Endothelial cell of umbilical vein (primary cell): ENCODE data around the gene TMEM250.
A peak's percentile ranks its signal among the peaks of the same experiment; 100 is the strongest.

Source experiments
- CTCF ChIP-seq, 2 donors: IDR thresholded peaks; 1 replicate in 1 of 2; 2 replicates in 1 of 2; pipeline ENCODE4 v1.5.1; 2011; ENCODE audit warnings: low read length in 2 of 2, mild to moderate bottlenecking in 2 of 2, moderate library complexity in 2 of 2, control low read depth in 1 of 2, inconsistent platforms in 1 of 2, low read depth in 1 of 2; ENCODE audit not compliant: insufficient read depth in 1 of 2; ENCODE audit errors: extremely low read depth in 1 of 2
- EZH2 ChIP-seq: IDR thresholded peaks from 2 replicates; pipeline ENCODE4 v1.6.1; 2012; ENCODE audit warnings: borderline replicate concordance, low read depth, mild to moderate bottlenecking, moderate library complexity, low read length, inconsistent platforms; ENCODE audit not compliant: severe bottlenecking
- FOS ChIP-seq: IDR thresholded peaks from 2 replicates; pipeline ENCODE4 v1.6.1; 2011; ENCODE audit warnings: mild to moderate bottlenecking, low read length, moderate library complexity, borderline replicate concordance; ENCODE audit not compliant: insufficient read depth
- GATA2 ChIP-seq: IDR thresholded peaks from 2 replicates; pipeline ENCODE4 v1.7.0; 2011; ENCODE audit warnings: low read depth, mild to moderate bottlenecking, moderate library complexity, mixed read lengths, low read length; ENCODE audit not compliant: insufficient read length, insufficient read depth
- JUN ChIP-seq: IDR thresholded peaks from 2 replicates; pipeline ENCODE4 v1.6.1; 2011; ENCODE audit warnings: borderline replicate concordance, low read depth; ENCODE audit not compliant: insufficient read length, insufficient read depth
- MAX ChIP-seq: IDR thresholded peaks from 2 replicates; pipeline ENCODE4 v1.6.1; 2011; ENCODE audit not compliant: insufficient read depth, insufficient read length
- MYC ChIP-seq: IDR thresholded peaks from one replicate; pipeline ENCODE4 v1.6.1; 2011; ENCODE audit warnings: mild to moderate bottlenecking, low read depth, low read length
- POLR2A ChIP-seq: IDR thresholded peaks from 2 replicates; pipeline ENCODE4 v1.6.1; 2012; ENCODE audit warnings: low read depth, mild to moderate bottlenecking, control low read depth, low read length
- POLR2AphosphoS5 ChIP-seq: IDR thresholded peaks from 2 replicates; pipeline ENCODE4 v1.6.1; 2012; ENCODE audit warnings: low read depth, mild to moderate bottlenecking, control low read depth, low read length, moderate library complexity; ENCODE audit not compliant: insufficient read depth

GRCh38 chr9:136118320-136119060 is at the start of gene TMEM250:
- TF ChIP-seq EZH2 (no peak), CTCF (IDR thresholded peaks at IDR 0.05; ENCODE audit: extremely low read depth in 1 of 2, insufficient read depth in 1 of 2, low read depth in 1 of 2, low read length in 2 of 2) (no peak), POLR2AphosphoS5 (peak; percentile 77), POLR2A (peak; percentile 4), MYC (peak; percentile 1), FOS (no peak), JUN (no peak), MAX (peak; percentile 77), GATA2 (no peak)
